Measurements from ENCODE around the gene SERTAD1.

DNA sequence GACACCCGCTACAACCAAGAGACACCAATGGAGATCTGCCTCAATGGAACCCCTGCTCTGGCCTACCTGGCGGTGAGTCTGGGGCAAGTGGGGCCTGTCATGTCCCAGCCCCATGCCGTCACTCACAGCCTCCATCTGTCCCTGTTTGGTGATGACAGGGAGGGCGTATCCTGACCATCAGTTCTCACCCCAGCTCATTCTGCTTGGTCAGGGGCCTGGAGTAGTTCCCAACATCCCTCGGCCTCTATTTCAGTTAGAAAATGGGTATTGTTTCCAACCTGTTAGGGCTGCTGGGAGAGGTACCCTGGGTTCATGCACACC lies 54.0 kb downstream of the SERTAD1 start:
- TF ChIP-seq, protein P1, sequence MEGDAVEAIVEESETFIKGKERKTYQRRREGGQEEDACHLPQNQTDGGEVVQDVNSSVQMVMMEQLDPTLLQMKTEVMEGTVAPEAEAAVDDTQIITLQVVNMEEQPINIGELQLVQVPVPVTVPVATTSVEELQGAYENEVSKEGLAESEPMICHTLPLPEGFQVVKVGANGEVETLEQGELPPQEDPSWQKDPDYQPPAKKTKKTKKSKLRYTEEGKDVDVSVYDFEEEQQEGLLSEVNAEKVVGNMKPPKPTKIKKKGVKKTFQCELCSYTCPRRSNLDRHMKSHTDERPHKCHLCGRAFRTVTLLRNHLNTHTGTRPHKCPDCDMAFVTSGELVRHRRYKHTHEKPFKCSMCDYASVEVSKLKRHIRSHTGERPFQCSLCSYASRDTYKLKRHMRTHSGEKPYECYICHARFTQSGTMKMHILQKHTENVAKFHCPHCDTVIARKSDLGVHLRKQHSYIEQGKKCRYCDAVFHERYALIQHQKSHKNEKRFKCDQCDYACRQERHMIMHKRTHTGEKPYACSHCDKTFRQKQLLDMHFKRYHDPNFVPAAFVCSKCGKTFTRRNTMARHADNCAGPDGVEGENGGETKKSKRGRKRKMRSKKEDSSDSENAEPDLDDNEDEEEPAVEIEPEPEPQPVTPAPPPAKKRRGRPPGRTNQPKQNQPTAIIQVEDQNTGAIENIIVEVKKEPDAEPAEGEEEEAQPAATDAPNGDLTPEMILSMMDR (IDR thresholded peaks at IDR 0.05; ENCODE audit: insufficient read depth, low read length, poor library complexity, severe bottlenecking), result no peak
- no peak for TF ChIP-seq EZH2phosphoT487 (conservative IDR thresholded peaks at IDR 0.05; ENCODE audit: low read length)

Data from SU-DHL-6 (cell line).